Measurements from ENCODE around the gene AKAP13. TPM values are rescaled to one million over a fixed set of nuclear protein-coding genes. Genes with fewer than 3 reads are reported as not detected.

The AKAP13 gene
- total RNA-seq, 1 experiment from 2014 or later: 47.3 TPM

- Histone ChIP-seq H3K4me2 (ENCODE audit: insufficient read depth, insufficient read length, low read length) (peak overlapping the region; percentile 54), H4K20me1 (ENCODE audit: control insufficient read depth, insufficient read depth, insufficient read length) (no peaks in the 10 kb centered on the region), H3K18ac (ENCODE audit: insufficient read length, low read depth, low read length) (peak overlapping the region; percentile 54), H3K4me1 (ENCODE audit: insufficient read depth, low read length) (0 out of 2 replicates have a peak, but pooled peaks cover 2% of the 10 kb centered on the region), H3K27ac (ENCODE audit: insufficient read length, low read depth, low read length) (no peak overlapping the region), H3K9ac (ENCODE audit: extremely low read depth, insufficient read length, low read length) (peak overlapping the region; percentile 64), H2BK120ac (ENCODE audit: low read depth, low read length, poor library complexity, severe bottlenecking) (no peak overlapping the region), H4K5ac (ENCODE audit: insufficient read length, low read depth, low read length) (no peak overlapping the region), H2BK5ac (ENCODE audit: insufficient read length, low read length) (no peak overlapping the region), H3K23me2 (ENCODE audit: insufficient read length, low read depth, low read length, poor library complexity, severe bottlenecking) (peaks cover 5% of the 10 kb centered on the region), H3K56ac (ENCODE audit: insufficient read length, low read depth, low read length) (no peak overlapping the region), H3K23ac (ENCODE audit: insufficient read length, low read depth, low read length) (no peak overlapping the region), H3K79me2 (ENCODE audit: insufficient read depth, low read length) (peaks cover 8% of the 10 kb centered on the region; the same call in 1 of the 2 replicates), H3T11ph (ENCODE audit: low read length) (no peak overlapping the region), H2AFZ (ENCODE audit: low read length) (no peak overlapping the region), H2AK5ac (ENCODE audit: insufficient read length, low read length) (no peak overlapping the region), H3K27me3 (ENCODE audit: insufficient read depth, low read length) (no peaks in the 10 kb centered on the region), H3K14ac (ENCODE audit: insufficient read depth, low read length) (peak overlapping the region; percentile 88), H2BK20ac (ENCODE audit: low read depth, low read length, poor library complexity, severe bottlenecking) (no peak overlapping the region), H2BK15ac (ENCODE audit: low read depth, low read length) (no peak overlapping the region), H3K4ac (ENCODE audit: low read depth, low read length) (no peak overlapping the region), H2BK12ac (ENCODE audit: insufficient read length, low read depth, low read length) (no peak overlapping the region), H4K8ac (replicated peaks; ENCODE audit: insufficient read length, low read depth, low read length) (no peak overlapping the region), H4K91ac (ENCODE audit: insufficient read length, low read depth, low read length) (no peak overlapping the region), H3K9me3 (ENCODE audit: control insufficient read depth, low read depth, low read length) (no peaks in the 10 kb centered on the region), H3K79me1 (ENCODE audit: insufficient read depth, low read depth, low read length, poor library complexity, severe bottlenecking) (peaks cover 4% of the 10 kb centered on the region)
- peaks cover 2% of the 10 kb centered on the region; the same call in 1 of the 2 replicates for H3K27me3 Mint-ChIP-seq (ENCODE audit: low read depth)
- DNase-seq: no peak
- peak overlapping the region; percentile 90 to 91 for H3K4me3 Mint-ChIP-seq
- peaks cover 19 to 27% of the 10 kb centered on the region in 2 experiments for H3K4me1 Mint-ChIP-seq
- H3K27ac Mint-ChIP-seq: peak overlapping the region; percentile 93 to 98 (median 97)
- WGBS (ENCODE audit: extremely low coverage, insufficient read length, low lambda C conversion rate): no CpG with 5 or more reads among the region's 89 CpGs
- no peaks in the 10 kb centered on the region for H3K9me3 Mint-ChIP-seq
- H3K36me3 Mint-ChIP-seq (ENCODE audit: insufficient read depth in 1 of 3, low read depth in 3 of 3): no peaks in the 10 kb centered on the region
- TF ChIP-seq, protein P1, sequence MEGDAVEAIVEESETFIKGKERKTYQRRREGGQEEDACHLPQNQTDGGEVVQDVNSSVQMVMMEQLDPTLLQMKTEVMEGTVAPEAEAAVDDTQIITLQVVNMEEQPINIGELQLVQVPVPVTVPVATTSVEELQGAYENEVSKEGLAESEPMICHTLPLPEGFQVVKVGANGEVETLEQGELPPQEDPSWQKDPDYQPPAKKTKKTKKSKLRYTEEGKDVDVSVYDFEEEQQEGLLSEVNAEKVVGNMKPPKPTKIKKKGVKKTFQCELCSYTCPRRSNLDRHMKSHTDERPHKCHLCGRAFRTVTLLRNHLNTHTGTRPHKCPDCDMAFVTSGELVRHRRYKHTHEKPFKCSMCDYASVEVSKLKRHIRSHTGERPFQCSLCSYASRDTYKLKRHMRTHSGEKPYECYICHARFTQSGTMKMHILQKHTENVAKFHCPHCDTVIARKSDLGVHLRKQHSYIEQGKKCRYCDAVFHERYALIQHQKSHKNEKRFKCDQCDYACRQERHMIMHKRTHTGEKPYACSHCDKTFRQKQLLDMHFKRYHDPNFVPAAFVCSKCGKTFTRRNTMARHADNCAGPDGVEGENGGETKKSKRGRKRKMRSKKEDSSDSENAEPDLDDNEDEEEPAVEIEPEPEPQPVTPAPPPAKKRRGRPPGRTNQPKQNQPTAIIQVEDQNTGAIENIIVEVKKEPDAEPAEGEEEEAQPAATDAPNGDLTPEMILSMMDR (conservative IDR thresholded peaks at IDR 0.05): no peak
Observed at GRCh38 chr15:85380812-85381642, 624 bp downstream of the AKAP13 start.
